Urinary bladder (tissue), 4 donors: Measurements from ENCODE around the gene PCDHB4. TPM values are rescaled to one million over a fixed set of nuclear protein-coding genes. Genes with fewer than 3 reads are reported as not detected.
"Not testable (repeated sequence)": the region's sequence is repeated elsewhere in the genome, so short reads cannot be mapped to it uniquely, and the experiment has no call there.

Experiments used
- DNase-seq: peaks from one replicate; pipeline ENCODE4 v3.0.0-alpha.2; 2015; ENCODE audit errors: extremely low spot score
- H3K27ac ChIP-seq: one replicate; pipeline ENCODE4 v1.5.1; 2013; ENCODE audit warnings: low read depth, mild to moderate bottlenecking, moderate library complexity
- H3K36me3 ChIP-seq: one replicate; pipeline ENCODE4 v1.6.1; 2013; ENCODE audit warnings: mild to moderate bottlenecking, moderate library complexity; ENCODE audit not compliant: insufficient read depth
- H3K4me1 ChIP-seq: one replicate; pipeline ENCODE4 v1.6.1; 2013; ENCODE audit warnings: mild to moderate bottlenecking, moderate library complexity; ENCODE audit not compliant: insufficient read depth
- H3K4me3 ChIP-seq: one replicate; pipeline ENCODE4 v1.5.1; 2013; ENCODE audit warnings: low read depth, low read length
- WGBS: extraction: QIAGEN DNeasy Blood & Tissue Kit; methylation state at CpG from one replicate; pipeline ENCODE4 v1.1.7; 2013; 5-methylcytosine and 5-hydroxymethylcytosine counted together
- polyA plus RNA-seq: library from polyadenylated mRNA; stranded (reverse); fragments of 200-250 nt; gene quantifications from one replicate; pipeline ENCODE4 v1.2.3, GENCODE V29; 2013
- total RNA-seq: library from RNA; depleted of rRNA; stranded (reverse); fragments of >200 nt; gene quantifications from one replicate; pipeline ENCODE4 v1.2.3, GENCODE V29; 2014
- donor health status: healthy with polysubstance abuse.
- donor health status: healthy.

The PCDHB4 gene
- total RNA-seq, result 3.8 TPM
- polyA plus RNA-seq, result 6.2 TPM

DNA sequence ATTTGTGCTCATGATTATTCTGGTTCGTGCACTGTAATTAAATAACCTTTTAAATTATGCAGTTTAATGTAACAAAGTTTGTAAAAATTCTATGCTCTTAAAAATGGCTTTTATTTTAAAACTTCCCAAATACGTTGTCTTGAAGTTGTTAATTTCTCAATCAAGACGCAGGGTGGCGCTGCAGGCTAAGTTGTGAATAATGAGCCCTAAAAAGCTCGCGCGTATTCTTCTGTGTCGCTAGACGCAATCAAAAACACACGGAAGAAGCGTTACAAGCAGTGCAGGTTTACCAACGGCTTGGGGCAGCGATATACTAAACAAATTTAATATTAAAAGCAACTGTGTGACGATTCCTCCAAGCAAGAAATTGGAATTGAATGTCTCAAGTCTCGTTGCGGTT lies at the start of gene PCDHB4:
Gene PCDHB4, plus strand, starts transcription at position 256 of the 400 bp plus-strand sequence. CDS start 181 bp downstream, outside the sequence.
- peak within 1 kb of the TSS; percentile 22 for H3K4me3 ChIP-seq
- no peak within 1 kb of the TSS for H3K27ac ChIP-seq
- WGBS, result 16% methylated on average over 16 of the region's 16 CpGs
- H3K36me3 ChIP-seq, result no peaks in the 10 kb centered on the region
- H3K4me1 ChIP-seq, result no peaks in the 10 kb centered on the region
- no peak for DNase-seq

DNA sequence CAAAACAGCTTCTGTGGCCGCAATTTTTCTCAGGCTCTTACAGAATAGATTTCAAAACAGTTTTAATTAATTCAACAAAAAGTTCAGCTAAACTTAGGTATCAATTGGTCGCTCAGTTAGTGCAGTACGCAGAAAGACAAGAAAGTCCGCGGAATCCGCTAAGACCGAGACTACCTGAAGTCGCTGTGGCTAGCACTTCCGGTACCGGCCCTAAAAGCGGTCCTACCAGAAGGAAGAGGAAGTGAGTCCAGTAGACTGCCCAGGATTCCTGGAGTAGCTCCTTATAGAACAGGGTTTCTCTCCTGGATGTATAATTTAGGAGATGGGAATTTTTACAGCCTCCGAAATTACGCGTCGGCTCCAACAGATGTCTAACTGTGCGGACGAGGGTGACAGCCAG lies 43.8 kb upstream of the PCDHB4 start:
- DNase-seq, result no peak
- Histone ChIP-seq H3K4me3 (no peak overlapping the region), H3K4me1 (no peaks in the 10 kb centered on the region), H3K27ac (no peak overlapping the region), H3K36me3 (no peaks in the 10 kb centered on the region)
- 49% methylated on average over 17 of the region's 17 CpGs for WGBS

DNA sequence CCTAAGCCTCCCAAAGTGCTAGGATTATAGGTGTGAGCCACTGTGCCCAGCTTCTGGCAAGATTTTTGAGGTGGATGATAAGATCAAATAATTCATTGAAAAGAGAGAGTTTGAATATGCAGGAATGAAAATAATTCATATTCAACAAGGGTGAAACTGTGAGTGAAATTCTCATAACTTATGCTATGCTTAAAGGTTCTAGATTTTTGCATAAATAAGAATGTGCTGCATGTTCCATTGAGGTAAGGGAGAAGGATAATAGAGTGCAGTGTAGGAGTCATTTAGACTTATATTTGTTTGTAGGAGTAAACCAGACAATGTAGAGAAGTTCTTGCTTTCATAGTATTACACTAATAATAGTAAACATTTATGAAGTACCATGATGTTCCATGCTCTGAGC lies 39.4 kb upstream of the PCDHB4 start:
- no peak overlapping the region for H3K27ac ChIP-seq
- no peak overlapping the region for H3K4me3 ChIP-seq
- no peak for DNase-seq
- no peaks in the 10 kb centered on the region for H3K36me3 ChIP-seq
- no peaks in the 10 kb centered on the region for H3K4me1 ChIP-seq

DNA sequence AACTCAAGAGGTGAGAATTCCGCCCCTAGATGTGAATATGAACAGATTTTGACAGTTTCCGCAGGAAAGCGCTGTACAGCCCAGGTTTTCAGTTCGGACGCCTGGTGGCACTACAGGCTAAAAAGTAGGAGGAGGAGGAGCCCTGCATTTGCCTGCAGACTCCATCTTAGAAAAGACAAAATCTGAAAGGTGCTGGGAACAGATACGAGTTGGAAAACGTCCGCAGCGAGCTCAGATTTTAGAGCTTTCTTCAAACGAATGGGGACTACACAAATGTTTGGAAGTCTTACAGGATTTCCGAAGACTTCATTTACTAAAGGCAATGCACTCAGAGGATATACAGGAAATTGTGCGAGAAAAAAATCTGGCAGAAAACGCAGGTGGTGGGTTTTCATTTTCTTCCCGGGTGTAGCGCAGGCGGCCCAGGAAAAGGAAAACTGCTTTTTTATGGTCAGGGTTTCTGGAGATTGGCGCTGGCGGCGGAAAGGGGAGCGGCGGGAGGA lies 37.1 kb upstream of the PCDHB4 start:
- 12% methylated on average over 21 of the region's 21 CpGs for WGBS
- Histone ChIP-seq H3K4me3 (peak overlapping the region; percentile 39), H3K27ac (no peak overlapping the region), H3K36me3 (no peaks in the 10 kb centered on the region), H3K4me1 (no peaks in the 10 kb centered on the region)
- no peak for DNase-seq

DNA sequence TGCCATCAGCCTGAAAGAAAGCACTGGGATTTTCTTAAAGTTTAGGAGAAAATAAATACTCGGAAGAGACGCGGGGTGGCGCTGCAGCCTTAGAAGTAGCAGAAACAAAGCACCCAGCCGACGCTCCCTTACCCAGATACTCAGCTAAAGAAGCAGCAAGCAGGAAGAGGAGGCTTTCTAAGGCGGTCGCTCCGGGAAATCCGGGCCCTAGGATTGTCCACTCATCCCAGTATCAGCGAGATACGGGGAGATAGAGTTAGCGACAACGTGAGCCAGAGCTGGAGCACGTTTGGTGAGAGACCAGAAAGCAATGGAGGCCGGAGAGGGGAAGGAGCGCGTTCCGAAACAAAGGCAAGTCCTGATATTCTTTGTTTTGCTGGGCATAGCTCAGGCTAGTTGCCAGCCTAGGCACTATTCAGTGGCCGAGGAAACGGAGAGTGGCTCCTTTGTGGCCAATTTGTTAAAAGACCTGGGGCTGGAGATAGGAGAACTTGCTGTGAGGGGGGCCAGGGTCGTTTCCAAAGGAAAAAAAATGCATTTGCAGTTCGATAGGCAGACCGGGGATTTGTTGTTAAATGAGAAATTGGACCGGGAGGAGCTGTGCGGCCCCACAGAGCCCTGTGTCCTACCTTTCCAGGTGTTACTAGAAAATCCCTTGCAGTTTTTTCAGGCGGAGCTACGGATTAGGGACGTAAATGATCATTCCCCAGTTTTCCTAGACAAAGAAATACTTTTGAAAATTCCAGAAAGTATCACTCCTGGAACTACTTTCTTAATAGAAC lies 26.9 kb upstream of the PCDHB4 start, which contains the start of gene PCDHB2:
Gene PCDHB2, plus strand, starts transcription at position 135 of the 782 bp plus-strand sequence. Its CDS starts 176 bp downstream, at position 311.
- no peak for DNase-seq
- H3K4me1 ChIP-seq, result no peaks in the 10 kb centered on the region
- 13% methylated on average over 29 of the region's 29 CpGs for WGBS
- H3K27ac ChIP-seq, result no peak within 1 kb of the TSS
- peak within 1 kb of the TSS; percentile 30 for H3K4me3 ChIP-seq
- no peaks in the 10 kb centered on the region for H3K36me3 ChIP-seq

DNA sequence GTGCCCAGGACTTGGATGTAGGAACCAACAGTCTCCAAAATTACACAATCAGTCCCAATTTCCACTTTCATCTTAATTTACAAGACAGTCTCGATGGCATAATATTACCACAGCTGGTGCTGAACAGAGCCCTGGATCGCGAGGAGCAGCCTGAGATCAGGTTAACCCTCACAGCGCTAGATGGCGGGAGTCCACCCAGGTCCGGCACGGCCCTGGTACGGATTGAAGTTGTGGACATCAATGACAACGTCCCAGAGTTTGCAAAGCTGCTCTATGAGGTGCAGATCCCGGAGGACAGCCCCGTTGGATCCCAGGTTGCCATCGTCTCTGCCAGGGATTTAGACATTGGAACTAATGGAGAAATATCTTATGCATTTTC lies 26.4 kb upstream of the PCDHB4 start:
- Histone ChIP-seq H3K36me3 (no peaks in the 10 kb centered on the region), H3K4me3 (no peak overlapping the region), H3K4me1 (no peaks in the 10 kb centered on the region), H3K27ac (no peak overlapping the region)
- no peak for DNase-seq
- 40% methylated on average over 12 of the region's 12 CpGs for WGBS

- H3K27ac ChIP-seq, H3K36me3 ChIP-seq, DNase-seq, H3K4me1 ChIP-seq, H3K4me3 ChIP-seq: not testable (repeated sequence)
- WGBS, result 37% methylated on average over 28 of the region's 46 CpGs
Measured at GRCh38 chr5:141096181-141096580, 25.4 kb upstream of the PCDHB4 start.

DNA sequence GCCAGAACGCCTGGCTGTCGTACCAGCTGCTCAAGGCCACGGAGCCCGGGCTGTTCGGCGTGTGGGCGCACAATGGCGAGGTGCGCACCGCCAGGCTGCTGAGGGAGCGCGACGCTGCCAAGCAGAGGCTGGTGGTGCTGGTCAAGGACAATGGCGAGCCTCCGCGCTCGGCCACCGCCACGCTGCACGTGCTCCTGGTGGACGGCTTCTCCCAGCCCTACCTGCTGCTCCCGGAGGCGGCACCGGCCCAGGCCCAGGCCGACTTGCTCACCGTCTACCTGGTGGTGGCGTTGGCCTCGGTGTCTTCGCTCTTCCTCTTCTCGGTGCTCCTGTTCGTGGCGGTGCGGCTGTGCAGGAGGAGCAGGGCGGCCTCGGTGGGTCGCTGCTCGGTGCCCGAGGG lies 25.0 kb upstream of the PCDHB4 start:
- 36% methylated on average over 34 of the region's 38 CpGs for WGBS
- DNase-seq, result not testable (repeated sequence)

DNA sequence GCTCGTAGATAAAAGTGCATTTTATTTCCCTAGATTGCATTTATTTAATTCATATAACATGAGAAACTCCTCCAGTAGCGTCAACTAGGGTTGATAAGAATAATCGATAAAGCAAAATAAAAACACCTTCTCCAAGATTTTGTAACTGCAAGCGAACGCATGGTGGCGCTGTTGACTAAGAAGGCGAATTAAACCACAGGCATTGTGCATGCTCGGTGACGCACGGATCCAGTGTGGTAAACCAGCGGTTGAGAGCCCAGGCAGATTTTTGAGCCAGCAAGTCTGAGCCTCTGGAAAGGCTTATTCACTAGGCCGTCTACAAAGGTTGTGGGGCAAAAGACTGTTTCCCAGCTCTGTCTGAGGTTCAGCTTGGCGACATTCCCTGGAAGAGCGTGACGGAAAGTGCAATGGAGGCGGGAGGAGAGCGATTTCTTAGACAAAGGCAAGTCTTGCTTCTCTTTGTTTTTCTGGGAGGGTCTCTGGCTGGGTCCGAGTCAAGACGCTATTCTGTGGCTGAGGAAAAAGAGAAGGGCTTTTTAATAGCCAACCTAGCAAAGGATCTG lies 21.3 kb upstream of the PCDHB4 start, which contains the start of gene PCDHB3:
Gene PCDHB3, plus strand, starts transcription at position 231 of the 563 bp plus-strand sequence. Its CDS starts 177 bp downstream, at position 408.
- 18% methylated on average over 19 of the region's 19 CpGs for WGBS
- H3K36me3 ChIP-seq, result no peaks in the 10 kb centered on the region
- no peaks in the 10 kb centered on the region for H3K4me1 ChIP-seq
- H3K27ac ChIP-seq, result no peak within 1 kb of the TSS
- DNase-seq, result no peak
- H3K4me3 ChIP-seq, result peak within 1 kb of the TSS; percentile 7

More for the DNA sequence above, 25.0 kb upstream of the PCDHB4 start:
- H3K4me3 ChIP-seq, H3K36me3 ChIP-seq, H3K27ac ChIP-seq, H3K4me1 ChIP-seq: not testable (repeated sequence)

DNA sequence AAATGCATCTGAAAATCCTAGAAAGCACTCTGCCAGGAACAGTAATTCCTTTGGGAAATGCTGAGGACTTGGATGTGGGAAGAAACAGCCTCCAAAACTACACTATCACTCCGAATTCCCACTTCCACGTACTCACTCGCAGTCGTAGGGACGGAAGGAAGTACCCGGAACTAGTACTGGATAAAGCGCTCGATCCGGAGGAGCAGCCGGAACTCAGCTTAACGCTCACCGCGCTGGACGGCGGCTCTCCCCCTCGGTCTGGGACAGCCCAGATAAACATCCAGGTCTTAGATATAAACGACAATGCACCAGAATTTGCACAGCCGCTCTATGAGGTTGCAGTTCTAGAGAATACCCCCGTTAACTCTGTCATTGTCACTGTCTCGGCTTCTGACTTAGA lies 20.6 kb upstream of the PCDHB4 start:
- 34% methylated on average over 20 of the region's 20 CpGs for whole genome bisulfite sequencing
- Histone ChIP-seq H3K27ac (no peak overlapping the region), H3K4me1 (no peaks in the 10 kb centered on the region), H3K36me3 (no peaks in the 10 kb centered on the region), H3K4me3 (peak overlapping the region; percentile 7)
- DNase-seq, result no peak

DNA sequence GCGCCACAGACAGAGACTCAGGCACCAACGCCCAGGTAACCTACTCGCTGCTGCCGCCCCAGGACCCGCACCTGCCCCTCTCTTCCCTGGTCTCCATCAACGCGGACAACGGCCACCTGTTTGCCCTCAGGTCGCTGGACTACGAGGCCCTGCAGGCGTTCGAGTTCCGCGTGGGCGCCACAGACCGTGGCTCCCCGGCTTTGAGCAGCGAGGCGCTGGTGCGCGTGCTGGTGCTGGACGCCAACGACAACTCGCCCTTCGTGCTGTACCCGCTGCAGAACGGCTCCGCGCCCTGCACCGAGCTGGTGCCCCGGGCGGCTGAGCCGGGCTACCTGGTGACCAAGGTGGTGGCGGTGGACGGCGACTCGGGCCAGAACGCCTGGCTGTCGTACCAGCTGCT lies 19.5 kb upstream of the PCDHB4 start:
- not testable (repeated sequence) for DNase-seq, H3K36me3 ChIP-seq, H3K4me1 ChIP-seq, H3K4me3 ChIP-seq, H3K27ac ChIP-seq
- WGBS, result 40% methylated on average over 37 of the region's 39 CpGs

DNA sequence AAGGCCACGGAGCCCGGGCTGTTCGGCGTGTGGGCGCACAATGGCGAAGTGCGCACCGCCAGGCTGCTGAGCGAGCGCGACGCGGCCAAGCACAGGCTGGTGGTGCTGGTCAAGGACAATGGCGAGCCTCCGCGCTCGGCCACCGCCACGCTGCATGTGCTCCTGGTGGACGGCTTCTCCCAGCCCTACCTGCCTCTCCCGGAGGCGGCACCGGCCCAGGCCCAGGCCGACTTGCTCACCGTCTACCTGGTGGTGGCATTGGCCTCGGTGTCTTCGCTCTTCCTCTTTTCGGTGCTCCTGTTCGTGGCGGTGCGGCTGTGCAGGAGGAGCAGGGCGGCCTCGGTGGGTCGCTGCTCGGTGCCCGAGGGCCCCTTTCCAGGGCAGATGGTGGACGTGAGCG lies 19.1 kb upstream of the PCDHB4 start:
- not testable (repeated sequence) for H3K27ac ChIP-seq, DNase-seq, H3K36me3 ChIP-seq, H3K4me3 ChIP-seq, H3K4me1 ChIP-seq
- WGBS, result 35% methylated on average over 34 of the region's 38 CpGs

DNA sequence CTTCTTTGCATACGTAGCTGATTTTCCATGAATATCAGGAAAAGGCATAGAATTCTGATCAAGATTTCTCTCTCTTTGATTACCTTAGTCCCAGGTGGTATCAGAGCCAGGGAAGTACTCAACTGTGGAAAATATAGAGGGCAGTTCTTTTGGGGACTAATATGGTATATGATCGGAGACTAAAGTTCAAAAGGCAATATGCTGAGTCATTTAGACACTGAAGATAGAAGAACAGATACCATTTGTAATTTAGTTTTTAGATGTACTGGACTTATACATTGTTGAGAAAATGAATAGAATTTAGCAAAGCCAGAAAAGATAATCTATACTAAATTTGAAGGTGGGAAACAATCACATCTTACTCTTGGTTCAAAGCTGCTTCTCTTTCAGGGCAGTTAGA lies 16.3 kb upstream of the PCDHB4 start:
- H3K4me1 ChIP-seq, result no peaks in the 10 kb centered on the region
- no peak overlapping the region for H3K27ac ChIP-seq
- DNase-seq, result no peak
- no peak overlapping the region for H3K4me3 ChIP-seq
- 90% methylated on average over 2 of the region's 2 CpGs for WGBS
- no peaks in the 10 kb centered on the region for H3K36me3 ChIP-seq

DNA sequence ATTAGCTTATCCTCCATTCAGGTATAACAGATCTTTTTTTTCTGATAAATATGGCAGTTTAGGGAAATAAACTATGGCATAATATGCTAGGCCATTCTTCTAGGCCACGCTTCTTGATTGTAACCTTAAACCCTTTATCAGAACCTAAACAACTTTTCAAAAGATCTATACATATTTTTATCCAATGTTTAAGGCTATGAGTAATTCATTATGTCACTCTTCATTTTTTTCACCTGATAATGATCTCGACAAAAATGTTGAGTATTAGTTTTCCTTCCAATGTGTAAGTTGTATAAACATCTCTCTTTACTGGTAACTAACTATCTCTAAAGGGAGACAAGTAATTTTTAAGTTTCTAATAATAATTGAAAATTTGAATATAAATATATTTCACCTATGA lies 2.4 kb upstream of the PCDHB4 start:
- H3K36me3 ChIP-seq, result no peaks in the 10 kb centered on the region
- H3K4me1 ChIP-seq, result no peaks in the 10 kb centered on the region
- no peak overlapping the region for H3K27ac ChIP-seq
- no peak for DNase-seq
- WGBS, result 39% methylated on average over 2 of the region's 2 CpGs
- H3K4me3 ChIP-seq, result no peak overlapping the region
